DMS114 treated with DMSO at 0.1 percent for 48 hours (cell line): Measurements from ENCODE around the gene ZNF792.
"Not testable (repeated sequence)": the region's sequence is repeated elsewhere in the genome, so short reads cannot be mapped to it uniquely, and the experiment has no call there.

ENCODE experiments used
- DNase-seq: peaks from one replicate; lab custom pipeline; 2025; ENCODE audit not compliant: unreplicated experiment; lab: John Stamatoyannopoulos, UW

ZNF792 gene

GRCh38 chr19:34963573-34964406 lies at the start of gene ZNF792:
Gene ZNF792 (minus strand): TSS chr19:34964229. CDS start chr19:34963662, 567 bp downstream.
- DNase-seq, result peak; percentile 39

- DNase-seq, result no peak
Observed at GRCh38 chr19:35013041-35013819, 49.2 kb upstream of the ZNF792 start.

- DNase-seq, result no peak
Observed at GRCh38 chr19:35011737-35012682, 48.0 kb upstream of the ZNF792 start.

- DNase-seq, result no peak
Observed at GRCh38 chr19:35011091-35011689, 47.2 kb upstream of the ZNF792 start.

GRCh38 chr19:35009424-35010415 lies 45.7 kb upstream of the ZNF792 start:
- DNase-seq, result no peak

GRCh38 chr19:35008891-35009341 lies 44.9 kb upstream of the ZNF792 start:
- no peak for DNase-seq

- not testable (repeated sequence) for DNase-seq
Observed at GRCh38 chr19:35007427-35007826, 43.4 kb upstream of the ZNF792 start.

GRCh38 chr19:35006999-35007365 lies 43.0 kb upstream of the ZNF792 start:
- no peak for DNase-seq

- DNase-seq, result no peak
Observed at GRCh38 chr19:35006342-35006998, 42.4 kb upstream of the ZNF792 start.

- DNase-seq, result not testable (repeated sequence)
Observed at GRCh38 chr19:35006007-35006341, 41.9 kb upstream of the ZNF792 start.

- no peak for DNase-seq
Observed at GRCh38 chr19:35005256-35005977, 41.4 kb upstream of the ZNF792 start.

GRCh38 chr19:35004517-35005255 lies 40.7 kb upstream of the ZNF792 start:
- DNase-seq, result no peak

GRCh38 chr19:35002037-35002535 lies 38.1 kb upstream of the ZNF792 start:
- DNase-seq, result no peak

- no peak for DNase-seq
Observed at GRCh38 chr19:35000647-35001501, 36.8 kb upstream of the ZNF792 start.

- no peak for DNase-seq
Observed at GRCh38 chr19:35000338-35000646, 36.3 kb upstream of the ZNF792 start.

GRCh38 chr19:34999498-35000337 lies 35.7 kb upstream of the ZNF792 start, which contains the start of gene GRAMD1A:
Gene GRAMD1A (plus strand): TSS chr19:35000323. CDS start chr19:35000479, 156 bp downstream.
- DNase-seq, result peak; percentile 54
